IPS-NIHi11 (cell line): ENCODE data around the gene MGAT5B.
"Not testable (repeated sequence)": the region's sequence is repeated elsewhere in the genome, so short reads cannot be mapped to it uniquely, and the experiment has no call there.

ENCODE experiments used
- DNase-seq: peaks from one replicate; pipeline ENCODE4 v3.0.0; 2012; ENCODE audit warnings: mixed read lengths, low spot score

Gene MGAT5B, protein sequence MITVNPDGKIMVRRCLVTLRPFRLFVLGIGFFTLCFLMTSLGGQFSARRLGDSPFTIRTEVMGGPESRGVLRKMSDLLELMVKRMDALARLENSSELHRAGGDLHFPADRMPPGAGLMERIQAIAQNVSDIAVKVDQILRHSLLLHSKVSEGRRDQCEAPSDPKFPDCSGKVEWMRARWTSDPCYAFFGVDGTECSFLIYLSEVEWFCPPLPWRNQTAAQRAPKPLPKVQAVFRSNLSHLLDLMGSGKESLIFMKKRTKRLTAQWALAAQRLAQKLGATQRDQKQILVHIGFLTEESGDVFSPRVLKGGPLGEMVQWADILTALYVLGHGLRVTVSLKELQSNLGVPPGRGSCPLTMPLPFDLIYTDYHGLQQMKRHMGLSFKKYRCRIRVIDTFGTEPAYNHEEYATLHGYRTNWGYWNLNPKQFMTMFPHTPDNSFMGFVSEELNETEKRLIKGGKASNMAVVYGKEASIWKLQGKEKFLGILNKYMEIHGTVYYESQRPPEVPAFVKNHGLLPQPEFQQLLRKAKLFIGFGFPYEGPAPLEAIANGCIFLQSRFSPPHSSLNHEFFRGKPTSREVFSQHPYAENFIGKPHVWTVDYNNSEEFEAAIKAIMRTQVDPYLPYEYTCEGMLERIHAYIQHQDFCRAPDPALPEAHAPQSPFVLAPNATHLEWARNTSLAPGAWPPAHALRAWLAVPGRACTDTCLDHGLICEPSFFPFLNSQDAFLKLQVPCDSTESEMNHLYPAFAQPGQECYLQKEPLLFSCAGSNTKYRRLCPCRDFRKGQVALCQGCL

DNA sequence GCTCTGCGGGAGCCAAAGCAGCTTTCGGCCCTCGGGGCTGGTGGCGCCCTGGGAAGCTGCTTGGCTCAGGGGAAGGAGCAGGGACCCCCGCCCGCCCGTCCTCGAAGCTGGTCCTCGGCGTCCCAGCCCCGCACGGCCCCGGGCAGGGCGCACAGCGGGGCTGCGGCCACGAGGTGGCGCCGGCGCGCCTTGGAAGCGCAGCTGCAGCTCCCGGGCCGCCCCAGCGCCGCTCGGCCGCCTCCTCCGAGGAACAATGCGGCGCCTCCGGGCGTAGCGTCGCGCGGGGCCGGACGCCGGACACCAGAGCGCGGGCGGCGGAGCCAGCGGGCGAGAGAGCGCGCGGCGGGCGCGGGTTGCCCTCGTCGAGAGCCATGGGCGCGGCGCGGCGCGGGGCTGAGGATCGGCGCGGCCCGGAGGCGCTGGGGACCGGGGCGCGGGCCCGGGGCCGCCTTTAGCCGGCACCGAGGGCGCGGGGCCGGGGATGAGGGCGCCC lies at the start of gene MGAT5B:
TSS of gene MGAT5B (plus strand) at position 229 of the 493 bp plus-strand sequence. CDS start 626 bp downstream, outside the sequence.
- DNase-seq = peak; percentile 99

DNA sequence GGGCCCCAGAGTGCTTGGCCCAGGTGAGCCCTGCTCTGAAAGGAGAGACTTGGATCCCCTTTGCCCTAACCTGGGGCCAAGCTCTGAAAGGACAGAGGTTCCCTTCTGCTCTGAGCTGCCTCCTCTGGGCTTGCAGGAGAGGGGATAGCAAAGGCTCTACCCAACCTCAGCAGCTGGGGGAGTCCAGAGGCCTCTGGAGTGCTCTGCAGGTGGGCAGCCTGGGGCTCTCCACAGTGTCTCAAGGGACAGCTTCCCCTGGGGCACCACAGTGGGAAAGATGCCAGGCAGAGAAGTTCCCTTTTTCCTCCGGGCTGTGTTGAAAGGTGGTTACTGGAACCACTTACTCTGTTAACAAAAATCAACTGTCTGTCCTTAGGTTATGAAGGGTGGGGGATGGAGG lies 48.2 kb upstream of the MGAT5B start:
- DNase-seq = no peak

DNA sequence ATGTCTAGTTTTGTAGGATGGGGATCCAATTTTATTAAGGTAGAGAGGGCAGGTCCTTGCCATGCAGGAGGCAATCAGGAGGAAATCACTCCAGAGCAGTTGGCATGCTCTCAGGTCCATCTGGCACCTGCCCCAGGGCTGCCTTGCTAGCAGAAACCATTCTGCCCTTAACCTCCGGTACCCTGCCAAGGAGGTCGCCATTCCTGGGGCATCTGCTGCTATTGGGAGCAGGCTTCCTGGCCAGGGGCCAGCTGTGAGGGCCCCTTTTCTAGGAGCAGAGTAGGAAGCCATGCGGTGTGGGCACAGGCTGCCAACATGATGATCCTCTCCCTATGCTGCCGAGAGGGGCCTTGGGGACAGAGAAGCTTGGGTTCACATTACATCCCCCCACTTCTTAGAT lies 47.6 kb upstream of the MGAT5B start:
- DNase-seq = no peak

DNA sequence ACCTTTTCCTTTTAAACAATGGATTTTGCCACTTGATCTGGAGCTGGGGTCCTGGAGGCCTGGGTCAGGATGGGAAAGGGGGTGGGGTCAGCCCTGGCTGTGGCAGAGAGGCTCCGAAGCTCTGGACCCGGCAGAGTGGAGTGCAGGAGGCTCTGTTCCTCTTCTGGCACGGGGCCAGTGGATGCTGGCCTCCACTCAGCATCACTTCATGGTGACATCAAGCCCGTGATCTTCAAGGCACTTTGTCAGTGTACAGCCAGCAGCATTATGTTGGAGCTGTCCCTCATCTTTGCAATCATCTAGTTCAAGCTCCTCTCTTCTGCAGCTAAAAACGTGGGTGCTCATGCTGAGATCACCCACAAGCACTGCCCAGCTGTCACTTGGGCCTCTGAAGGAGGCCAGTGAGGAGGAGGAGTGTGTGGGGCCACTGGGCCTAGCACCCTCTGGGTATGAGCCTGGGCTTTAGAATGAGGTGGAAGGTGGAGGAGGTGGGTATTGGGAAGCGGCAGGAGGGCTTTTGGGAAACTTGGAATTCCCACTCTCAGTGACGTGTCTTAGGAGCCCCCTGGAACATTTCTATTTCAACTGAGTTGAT lies 45.9 kb upstream of the MGAT5B start:
- no peak for DNase-seq

DNA sequence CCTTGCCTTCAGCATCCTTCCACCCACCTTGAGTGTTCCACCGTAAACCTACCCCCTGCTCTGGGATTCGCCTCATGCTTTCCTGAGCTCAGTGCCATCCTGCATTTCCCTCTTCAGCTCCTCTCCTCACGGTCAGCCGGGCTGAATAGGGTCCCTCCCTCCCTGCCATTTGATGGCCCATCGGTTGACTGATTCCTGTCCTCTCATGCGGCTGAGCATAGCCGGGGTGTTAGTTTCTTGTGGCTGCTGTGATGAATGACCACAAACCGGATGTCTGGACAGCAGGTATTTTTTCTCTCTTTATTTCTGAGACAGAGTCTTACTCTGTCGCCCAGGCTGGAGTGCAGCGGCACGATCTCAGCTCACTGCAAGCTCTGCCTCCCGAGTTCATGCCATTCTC lies 44.1 kb upstream of the MGAT5B start:
- no peak for DNase-seq

DNA sequence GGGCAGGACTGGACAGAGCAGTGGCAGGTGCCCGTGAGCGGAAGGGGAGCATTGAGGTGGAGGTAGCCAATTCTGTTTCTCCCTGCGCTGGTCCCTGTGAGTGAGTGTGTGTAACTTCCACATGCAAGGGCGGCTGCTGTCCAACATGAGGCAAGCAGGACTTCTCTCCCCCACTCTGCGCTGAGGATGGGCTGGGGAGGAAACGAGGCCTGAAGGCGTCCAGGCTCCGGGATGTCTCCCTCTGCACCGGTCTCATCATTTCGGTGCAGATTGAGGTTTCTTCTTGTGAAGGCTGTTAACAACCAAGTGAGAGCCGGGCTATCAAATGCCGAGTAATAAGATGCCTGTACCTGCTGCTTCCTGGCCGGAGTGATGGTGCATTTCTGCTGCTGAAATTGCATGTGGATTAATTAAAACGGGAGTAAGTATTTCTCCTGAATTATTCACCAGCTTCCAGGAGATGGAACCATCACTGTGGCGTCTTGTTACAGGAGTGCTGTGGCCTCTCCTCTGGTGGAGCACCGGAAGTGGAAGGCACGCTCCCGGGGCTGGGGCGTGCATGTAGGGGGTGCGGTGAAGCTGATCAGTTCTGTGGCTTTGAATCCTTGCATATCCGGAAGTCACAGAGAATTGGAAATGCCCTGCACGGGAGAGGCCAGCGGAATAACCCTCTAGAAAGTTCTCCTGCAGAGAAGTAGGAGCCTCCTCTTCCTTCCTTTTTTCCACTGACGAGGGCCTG lies 41.7 kb upstream of the MGAT5B start:
- DNase-seq = no peak

DNA sequence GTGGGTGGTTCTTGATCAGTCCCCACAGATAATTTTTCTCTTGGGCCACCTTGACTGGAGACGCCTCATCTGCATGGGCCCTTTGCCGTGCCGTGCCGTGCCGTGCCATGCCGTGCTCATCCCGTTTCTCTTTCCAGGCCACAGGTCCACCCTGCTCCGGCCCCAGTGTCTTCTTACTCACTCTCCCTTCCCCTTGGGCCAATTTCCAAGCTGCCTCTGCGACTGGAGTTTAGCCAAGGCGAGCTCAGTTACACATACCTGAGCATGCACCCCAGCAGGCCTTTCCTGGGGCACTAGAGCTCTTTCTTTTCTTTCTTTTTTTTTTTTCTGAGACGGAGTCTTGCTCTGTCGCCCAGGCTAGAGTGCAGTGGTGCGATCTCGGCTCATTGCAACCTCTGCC lies 40.5 kb upstream of the MGAT5B start:
- no peak for DNase-seq

DNA sequence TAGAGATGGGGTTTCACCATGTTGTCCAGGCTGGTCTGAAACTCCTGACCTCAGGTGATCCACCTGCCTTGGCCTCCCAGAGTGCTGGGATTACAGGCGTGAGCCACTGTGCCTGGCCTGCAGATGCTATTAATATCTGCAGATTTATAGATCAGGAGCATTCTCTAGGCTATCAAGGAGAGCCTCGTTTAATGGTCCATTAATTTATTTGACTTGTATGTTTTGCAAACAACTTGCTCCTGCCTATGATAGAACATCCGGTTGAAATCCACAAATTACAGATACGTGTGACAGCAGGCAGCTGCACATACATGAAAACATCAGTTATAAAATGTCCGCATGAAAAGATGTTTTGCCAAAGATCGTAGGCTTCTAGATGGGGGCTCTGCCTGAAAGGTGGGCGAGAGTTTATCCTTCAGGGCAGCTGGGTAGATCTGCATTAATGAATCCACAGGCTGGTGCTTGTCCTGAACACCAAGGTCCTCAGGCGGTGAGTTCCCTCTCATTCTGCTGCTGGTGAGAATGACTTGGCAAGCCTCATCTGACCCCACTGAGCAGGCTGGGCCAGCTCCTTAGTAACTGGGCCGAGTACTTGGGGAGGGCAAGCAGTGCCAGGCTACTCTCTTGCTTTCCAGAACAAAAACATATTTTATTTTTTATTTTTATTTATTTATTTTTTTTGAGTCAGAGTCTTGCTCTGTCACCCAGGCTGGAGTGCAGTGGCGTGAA lies 37.1 kb upstream of the MGAT5B start:
- no peak for DNase-seq

DNA sequence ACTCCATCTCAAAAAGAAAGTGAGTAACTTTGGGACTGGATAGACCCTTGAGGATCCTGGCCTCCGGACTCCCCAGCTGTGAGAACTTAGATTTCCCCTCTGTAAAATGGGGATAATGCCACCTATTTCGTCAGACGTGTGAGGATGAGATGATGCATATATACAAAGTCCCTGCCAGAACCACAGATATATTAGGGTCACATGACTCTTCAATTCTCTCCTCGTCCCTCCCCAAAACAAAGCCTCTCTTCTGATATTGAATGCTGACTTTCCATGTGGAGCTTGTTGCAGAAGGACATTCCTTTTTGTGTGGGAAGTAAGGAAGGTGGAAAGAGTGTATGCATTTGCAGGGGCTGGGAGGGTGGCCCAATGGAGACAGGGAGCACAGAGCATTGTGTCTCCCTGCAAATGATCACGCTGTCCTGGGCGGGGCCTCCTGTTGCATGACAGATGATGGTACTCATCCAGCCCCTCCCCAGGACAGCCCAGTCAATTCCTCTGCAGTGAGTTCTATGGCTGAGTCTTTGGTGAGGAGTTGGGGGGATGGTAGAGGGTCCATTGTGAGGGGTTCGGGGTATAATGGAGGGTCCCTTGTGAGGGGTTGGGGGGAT lies 35.1 kb upstream of the MGAT5B start:
- no peak for DNase-seq

DNA sequence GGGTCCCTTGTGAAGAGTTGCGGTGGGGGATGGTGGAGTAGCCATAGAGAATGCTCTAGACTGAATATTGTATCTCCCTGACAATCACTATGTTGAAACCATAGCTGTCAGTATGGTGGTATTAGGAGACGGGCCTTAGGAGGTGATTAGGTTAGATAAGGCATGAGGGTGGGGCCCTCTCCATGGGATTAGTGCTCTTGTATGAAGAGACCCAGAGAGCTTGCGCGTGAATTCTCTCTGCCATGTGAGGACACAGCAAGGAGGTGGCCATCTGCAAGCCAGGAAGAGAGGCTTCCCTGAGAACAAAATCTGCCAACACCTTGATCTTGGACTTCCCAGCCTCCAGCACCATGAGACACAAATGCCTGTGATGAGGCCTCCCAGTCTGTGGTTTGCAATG lies 34.5 kb upstream of the MGAT5B start:
- DNase-seq = no peak

DNA sequence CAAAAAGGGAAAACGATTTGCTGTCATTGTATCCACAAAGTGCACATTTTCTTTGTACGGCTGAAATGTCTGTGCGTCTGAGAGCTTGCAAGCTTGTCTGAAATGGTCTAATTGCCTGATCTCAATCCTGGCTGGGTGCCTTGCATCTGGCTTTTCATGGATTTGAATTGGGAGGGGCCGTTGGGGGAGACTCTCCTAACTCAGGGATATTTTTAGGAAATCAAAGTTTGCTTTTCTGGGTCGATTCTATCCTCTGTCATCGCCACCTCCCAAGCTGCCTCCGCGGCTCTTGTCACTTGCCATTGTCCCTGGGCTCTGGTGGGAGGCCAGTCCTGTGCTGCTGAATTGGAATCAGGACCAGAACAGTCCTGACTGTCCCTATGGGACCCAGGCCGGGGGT lies 33.3 kb upstream of the MGAT5B start:
- DNase-seq = no peak

DNA sequence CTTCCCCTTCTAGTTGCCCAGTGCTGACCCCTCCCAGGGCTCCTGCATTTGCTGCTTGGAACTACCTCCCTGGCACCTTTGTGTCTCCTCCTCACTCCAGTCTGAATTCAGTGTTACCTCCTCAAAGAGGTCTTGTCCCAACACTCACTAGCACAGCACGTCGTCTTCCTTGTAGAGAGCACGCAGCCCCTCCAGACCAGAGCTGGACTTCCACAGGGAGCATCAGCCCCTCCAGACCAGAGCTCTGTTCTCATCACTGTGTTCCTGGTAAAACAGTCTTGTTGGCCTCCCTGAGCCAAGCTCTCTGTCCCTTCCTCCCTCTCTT lies 27.8 kb upstream of the MGAT5B start:
- DNase-seq = no peak

DNA sequence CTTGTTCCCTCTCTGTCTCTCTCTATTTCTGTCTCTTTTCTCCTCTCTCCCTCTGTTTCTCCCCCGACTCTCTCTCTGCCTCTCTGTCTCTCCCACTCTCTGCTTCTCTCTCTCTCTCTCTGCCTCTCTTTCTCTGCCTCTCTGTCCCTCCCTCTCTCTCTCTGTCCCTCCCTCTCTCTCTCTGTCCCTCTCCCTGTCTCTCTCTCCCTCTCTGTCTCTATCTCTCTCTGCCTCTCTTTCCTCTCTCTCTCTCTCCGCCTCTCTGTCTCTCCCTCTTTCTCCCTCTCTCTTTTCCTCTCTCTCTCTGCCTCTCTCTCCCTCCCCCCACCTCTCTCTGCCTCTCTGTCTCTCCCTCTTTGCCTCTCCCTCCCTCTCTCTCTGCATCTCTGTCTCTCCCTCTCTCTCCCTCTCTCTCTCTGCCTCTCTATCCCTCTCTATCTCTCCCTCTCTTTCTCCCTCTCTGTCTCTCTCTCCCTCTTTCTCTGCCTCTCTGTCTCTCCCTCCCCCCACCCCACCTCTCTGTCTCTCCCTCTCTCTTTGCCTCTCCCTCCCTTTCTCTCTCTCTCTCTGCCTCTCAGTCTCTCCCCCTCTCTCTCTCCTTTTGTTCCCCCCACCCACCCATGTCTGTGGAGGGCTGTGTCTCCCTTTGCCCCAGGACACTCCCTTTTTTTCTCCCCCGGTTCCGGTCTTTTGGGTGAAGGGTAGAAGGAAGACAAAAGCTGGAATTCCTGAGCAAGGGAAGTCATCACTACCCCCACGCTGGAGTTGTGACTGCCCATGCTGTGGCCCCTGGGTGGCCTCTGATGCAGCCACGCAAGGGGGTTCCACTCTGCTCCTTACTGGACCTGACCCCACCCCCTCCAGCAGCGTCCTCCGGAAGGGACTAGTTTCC lies 27.1 kb upstream of the MGAT5B start:
- no peak for DNase-seq

DNA sequence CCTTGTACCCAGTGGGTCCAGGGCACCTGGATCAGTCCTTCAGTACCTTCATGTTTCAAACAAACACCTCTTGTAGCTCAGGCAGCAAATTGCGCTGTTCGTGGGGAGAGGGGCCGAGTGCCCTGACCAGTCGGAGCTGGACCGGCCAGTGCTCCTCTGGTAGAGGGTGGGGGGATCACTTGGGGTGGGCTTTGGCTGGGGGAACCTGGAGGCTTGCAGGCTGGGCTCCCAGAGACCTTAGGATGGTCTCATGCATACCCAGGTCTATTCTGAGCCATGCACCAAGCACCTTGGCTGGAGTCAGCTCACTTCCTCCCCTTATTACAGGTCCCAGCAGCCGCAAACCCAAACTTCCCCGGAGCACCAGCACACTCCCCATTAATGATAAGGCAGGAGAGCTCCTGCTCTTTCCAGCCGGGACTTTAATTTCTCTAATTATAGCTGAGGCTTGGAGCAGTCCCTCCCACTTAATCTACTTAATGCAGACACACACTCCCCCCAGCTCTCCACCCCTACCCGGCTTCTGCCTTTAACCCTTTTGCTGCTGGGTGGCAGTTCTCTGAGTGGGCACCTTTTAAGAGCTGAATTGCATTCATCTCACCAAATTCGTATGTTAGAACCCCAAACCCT lies 26.3 kb upstream of the MGAT5B start:
- DNase-seq = peak; percentile 56

DNA sequence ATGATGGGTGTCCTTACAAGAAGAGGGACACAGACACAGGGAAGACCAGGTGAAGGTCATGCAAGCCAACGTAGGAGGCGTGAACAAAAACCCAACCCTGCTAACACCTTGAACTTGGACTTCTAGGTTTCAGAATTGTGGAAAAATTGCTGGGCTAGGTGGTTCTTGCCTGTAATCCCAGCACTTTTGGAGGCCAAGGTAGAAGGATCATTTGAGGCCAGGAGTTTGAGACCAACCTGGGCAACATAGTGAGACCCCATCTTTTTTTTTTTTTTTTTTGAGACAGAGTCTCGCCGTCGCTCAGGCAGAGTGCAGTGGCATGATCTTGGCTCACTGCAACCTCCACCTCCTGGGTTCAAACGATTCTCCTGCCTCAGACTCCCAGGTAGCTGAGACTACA lies 25.1 kb upstream of the MGAT5B start:
- DNase-seq = not testable (repeated sequence)

DNA sequence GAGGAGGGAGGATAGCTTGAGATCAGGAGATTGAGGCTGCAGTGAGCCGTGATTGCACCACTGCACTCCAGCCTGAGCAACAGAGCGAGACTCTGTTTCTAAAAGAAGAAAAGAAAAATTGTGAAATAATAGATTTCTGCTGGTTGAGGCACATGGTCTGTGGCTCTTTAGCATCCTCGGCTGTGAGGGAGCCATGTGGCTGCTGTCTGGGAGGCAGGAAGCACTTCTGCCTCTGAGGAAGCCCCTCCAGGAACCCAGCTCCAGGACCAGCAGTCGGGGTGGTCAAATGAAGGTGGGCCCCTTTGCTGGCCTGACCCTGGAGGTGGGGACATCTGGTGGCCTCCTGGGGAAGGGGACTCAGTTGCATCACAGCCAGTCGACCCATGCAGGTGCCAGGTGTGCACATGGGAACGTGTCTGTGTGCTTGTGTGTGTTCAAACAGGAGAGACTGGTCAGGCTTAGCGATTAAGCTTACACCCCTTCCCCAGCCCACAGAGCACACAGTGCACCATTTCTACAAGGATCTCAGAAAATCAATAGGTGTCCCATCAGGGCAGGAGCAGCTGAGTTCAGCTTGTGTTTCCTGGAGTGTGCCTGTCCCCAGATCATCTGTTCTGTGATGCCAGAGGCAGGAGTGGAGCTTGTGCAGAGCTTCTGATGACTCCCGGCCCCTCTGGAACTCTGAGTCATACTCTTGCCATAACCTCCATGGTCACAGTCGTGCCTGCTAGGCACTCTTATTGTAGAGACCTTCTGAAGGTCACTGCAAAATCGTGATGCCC lies 24.3 kb upstream of the MGAT5B start:
- no peak for DNase-seq

DNA sequence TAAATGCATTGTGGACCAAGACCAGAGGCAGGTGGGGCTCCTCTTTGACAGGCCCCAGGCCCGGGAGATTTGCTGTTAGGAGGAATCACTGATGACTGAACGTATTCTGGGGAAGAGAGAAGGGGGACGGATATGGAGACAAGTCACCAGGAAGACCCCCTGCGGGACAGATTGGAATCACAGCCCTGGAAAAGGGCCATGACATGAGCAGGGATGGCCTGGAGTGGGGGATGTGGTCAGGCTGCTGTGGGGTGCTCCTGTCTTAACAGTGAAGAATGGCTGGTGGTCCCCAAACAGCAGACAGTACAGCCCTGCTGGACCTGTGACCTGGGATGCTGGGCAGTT lies 23.7 kb upstream of the MGAT5B start:
- no peak for DNase-seq

DNA sequence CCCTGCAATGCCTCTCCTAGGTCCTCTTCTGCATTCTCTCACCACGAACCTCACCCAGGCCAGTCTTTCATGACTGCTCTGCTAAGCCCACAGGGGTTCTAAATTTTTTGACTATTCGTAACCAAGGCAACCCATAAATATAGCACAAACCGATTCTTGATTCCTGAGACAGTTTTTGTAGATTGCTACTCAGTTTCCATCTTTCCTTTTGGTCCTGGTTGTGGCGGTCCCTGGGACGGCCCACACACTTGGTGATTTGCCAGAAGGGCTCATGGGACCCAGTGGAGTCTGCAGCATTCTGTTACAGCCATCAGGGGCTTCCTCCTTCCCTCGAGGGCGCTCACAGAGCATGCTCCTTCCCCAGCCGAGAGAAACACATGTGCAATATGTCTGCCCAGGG lies 23.4 kb upstream of the MGAT5B start:
- DNase-seq = no peak

DNA sequence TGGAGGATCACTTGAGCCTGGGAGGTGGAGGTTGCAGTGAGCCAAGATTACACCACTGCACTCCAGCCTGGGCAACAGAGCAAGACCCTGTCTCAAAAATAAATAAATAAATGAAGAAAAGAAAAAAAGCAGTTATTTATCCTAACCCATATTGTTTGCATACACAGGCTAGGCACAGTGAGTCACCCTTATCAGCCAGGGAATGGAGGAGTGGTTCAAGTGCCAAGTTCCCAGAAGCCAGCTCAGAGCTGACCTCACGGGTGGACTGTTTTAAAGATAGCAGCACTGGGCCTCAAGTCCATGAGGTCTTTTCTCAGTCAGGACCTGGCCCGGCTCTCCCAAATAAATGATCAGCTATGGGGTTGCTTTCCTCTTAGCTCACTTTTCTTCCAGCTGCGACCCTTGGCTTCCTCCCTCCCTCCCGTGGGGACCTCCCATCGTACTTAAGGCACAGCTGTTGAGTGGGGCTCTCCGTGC lies 22.6 kb upstream of the MGAT5B start:
- no peak for DNase-seq
